AML-193 (cell line): ENCODE data around the gene CHCHD6.

ENCODE experiments used
- DNase-seq, 2 experiments: peaks; one replicate each; lab custom pipeline; 2025; lab: John Stamatoyannopoulos, UW

CHCHD6 gene

GRCh38 chr3:126743350-126743749, 39.3 kb downstream of the CHCHD6 start:
- no peak for DNase-seq

GRCh38 chr3:126743781-126744180, 39.7 kb downstream of the CHCHD6 start:
- no peak for DNase-seq

DNA sequence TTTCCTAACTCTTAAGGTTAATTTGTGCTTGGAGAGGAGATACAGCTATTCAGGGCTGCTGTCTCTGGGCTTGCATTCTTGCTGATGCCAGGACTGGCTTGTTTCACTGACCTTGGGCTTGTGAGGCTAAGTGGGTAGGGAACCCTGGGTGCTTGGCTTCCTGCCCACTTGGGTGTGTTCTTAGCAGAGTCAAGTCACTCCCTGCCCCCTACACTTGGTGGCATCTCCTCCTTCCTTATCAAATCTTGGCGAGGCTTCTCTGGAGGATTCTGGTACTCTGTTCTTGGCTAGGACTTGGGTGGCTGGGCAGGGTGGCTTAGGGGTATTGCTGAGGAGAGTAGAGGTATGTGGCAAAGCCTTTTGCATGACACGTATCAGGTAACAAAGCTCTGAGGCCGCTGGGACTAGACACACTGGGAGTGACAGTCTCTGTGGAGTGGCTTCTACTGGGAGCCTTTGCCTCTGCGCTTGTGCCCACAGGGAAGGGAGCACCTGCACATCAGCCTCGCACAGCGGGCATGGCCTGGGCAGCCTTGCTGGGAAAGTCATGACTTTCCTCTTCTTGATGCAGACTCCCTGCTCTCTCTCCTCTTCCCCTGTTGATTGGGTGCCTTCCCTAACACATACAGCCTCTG, 41.8 kb downstream of the CHCHD6 start:
- no peak for DNase-seq

- no peak for DNase-seq
These were observed 42.5 kb downstream of the CHCHD6 start for GRCh38 chr3:126746395-126747177.

- DNase-seq = no peak
These were observed 43.7 kb downstream of the CHCHD6 start for GRCh38 chr3:126747768-126748167.

GRCh38 chr3:126748701-126749546, 44.9 kb downstream of the CHCHD6 start:
- no peak for DNase-seq

GRCh38 chr3:126749547-126749875, 45.5 kb downstream of the CHCHD6 start:
- DNase-seq = no peak

GRCh38 chr3:126749931-126750755, 46.1 kb downstream of the CHCHD6 start:
- DNase-seq = no peak

GRCh38 chr3:126750756-126751121, 46.7 kb downstream of the CHCHD6 start:
- DNase-seq = no peak

- no peak for DNase-seq
These were observed 47.7 kb downstream of the CHCHD6 start for GRCh38 chr3:126751611-126752302.

- peak; percentile 47 to 49 for DNase-seq
These were observed 48.5 kb downstream of the CHCHD6 start for GRCh38 chr3:126752303-126753190.

DNA sequence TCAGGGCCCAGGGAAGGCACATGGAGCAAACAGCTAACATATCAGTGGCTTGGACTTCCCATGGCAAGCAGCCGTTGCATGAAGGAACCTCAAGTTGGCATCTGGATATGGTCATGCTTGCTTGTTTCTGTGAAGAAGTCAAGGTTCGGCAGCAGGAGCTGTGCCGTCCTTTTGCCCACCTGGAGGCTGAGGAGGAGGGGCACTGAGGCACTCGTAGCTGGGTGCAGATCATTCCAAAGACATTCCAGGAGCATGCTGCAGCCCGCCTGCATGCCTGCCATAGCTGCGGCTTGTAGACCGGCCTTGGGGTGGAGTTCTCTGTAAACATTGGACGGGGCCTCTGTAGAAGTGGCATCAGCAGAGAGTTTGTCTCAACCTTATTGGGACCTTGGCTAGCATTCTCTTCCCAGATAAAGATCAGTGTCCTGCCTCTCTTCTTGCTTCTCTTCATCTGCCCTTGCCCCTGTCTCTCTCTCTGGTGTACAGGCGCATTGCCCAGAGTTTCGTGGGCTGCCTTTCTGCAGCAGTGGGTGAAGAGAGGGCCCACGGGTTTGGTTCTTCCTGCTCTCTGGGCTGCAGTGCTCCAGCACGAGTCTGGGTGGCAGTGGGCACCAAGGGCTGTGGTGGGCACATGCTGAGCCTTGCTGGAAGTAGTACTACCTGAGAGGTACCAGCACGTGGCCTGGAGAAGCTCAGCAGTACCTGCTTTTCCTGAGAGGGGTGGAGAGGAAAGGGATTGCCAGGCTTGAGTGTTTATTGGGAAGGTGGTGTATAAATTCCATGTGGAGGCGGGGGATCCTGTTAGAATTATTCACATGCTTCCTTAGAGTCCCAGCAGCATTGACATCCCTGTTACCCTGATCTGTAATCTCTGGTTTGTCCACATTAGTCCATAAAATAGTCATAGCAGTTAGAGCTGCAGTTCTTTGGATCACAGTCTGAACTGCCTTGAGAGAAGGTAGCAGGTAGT, 49.4 kb downstream of the CHCHD6 start:
- DNase-seq = no peak

- no peak for DNase-seq
These were observed 51.8 kb downstream of the CHCHD6 start for GRCh38 chr3:126755866-126756265.

GRCh38 chr3:126758026-126758425, 54.0 kb downstream of the CHCHD6 start:
- DNase-seq = no peak

DNA sequence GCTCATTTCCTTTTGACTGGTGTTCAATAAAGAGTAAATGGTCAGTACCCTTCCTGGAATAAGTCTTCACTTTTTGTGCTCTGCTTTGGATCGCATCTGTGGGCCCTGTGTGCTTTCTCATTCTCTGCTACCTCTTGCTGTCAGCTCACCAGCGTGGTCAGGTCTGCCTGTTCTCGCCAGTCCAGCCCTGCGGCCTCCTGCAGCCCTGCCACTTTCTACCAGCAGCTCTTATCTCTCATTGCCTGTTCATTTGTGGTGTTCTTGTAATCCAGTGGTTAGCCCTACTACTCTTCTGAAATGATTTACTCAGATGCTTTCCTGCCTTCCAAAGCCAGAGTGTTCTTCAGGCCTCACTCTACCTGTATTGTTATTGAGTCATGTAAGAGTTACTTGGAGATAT, 54.8 kb downstream of the CHCHD6 start:
- no peak for DNase-seq

GRCh38 chr3:126760541-126760940, 56.5 kb downstream of the CHCHD6 start:
- DNase-seq = no peak

DNA sequence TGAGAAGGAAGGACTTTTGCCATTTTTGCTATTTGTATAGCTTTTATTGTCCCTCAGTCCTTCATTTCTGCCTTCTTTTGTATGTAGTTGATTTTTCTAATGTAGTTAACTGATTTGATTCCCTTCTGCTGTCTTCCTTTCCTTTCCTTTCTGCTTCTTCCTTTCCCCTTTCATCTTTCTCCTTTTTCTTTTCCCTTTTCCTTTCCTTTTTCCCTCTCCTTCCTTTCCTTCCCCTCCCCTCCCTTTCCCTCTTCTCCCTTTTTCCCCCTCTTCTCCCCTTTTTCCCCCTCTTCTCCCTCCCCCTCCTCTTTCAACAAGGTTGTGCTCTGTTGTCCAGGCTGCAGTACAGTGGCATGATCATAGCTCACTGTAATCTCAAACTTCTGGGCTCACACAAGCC, 59.0 kb downstream of the CHCHD6 start:
- DNase-seq = no peak

- no peak for DNase-seq
These were observed 61.4 kb downstream of the CHCHD6 start for GRCh38 chr3:126765187-126766069.
